CD4-positive, alpha-beta T cell (primary cell): ENCODE measurements around the gene MSX2. TPM values are rescaled to one million over a fixed set of nuclear protein-coding genes. Genes with fewer than 3 reads are reported as not detected.

Experiments
- ATAC-seq: fragments of 200-7000 bp; cut with Tn5 transposase; one replicate; pipeline ENCODE4 v1.10.0; 2022; ENCODE audit warnings: mild to moderate bottlenecking; ENCODE audit not compliant: poor library complexity
- CTCF ChIA-PET: fragments of 350-600 bp; sonication (Branson Sonifier 250); formaldehyde crosslinking; loops from one replicate; lab custom pipeline; 2021; ENCODE audit warnings: antibody characterized with exemption, inconsistent platforms; lab: Charles Lee
- POLR2A ChIA-PET: fragments of 350-600 bp; sonication (Branson Sonifier 250); formaldehyde crosslinking; loops from one replicate; lab custom pipeline; 2021; ENCODE audit warnings: antibody characterized with exemption, inconsistent platforms; lab: Charles Lee
- DNase-seq, 14 experiments: peaks; one replicate each; pipeline ENCODE4 v3.0.0-alpha.2; 2013 to 2020; ENCODE audit warnings: mixed read lengths in 2 of 14
- H3K27ac ChIP-seq, 2 donors: one replicate each; pipeline versions ENCODE4 v1.5.1 to v1.7.0; 2013; ENCODE audit warnings: low read length in 2 of 2, low read depth in 1 of 2, mild to moderate bottlenecking in 1 of 2
- H3K27me3 ChIP-seq, 2 experiments: 1 replicate in 1 of 2; 2 replicates in 1 of 2; pipeline versions ENCODE4 v1.6.1 to v1.7.0; 2013; ENCODE audit warnings: low read length in 2 of 2, control low read depth in 1 of 2, mild to moderate bottlenecking in 1 of 2, moderate library complexity in 1 of 2; ENCODE audit not compliant: insufficient read depth in 2 of 2, control insufficient read depth in 1 of 2
- H3K36me3 ChIP-seq: one replicate; pipeline ENCODE4 v1.6.1; 2013; ENCODE audit warnings: low read length, control low read depth; ENCODE audit not compliant: insufficient read depth
- H3K4me1 ChIP-seq: one replicate; pipeline ENCODE4 v1.6.1; 2013; ENCODE audit warnings: low read length, control low read depth; ENCODE audit not compliant: insufficient read depth
- H3K4me3 ChIP-seq: one replicate; pipeline ENCODE4 v1.5.1; 2013; ENCODE audit warnings: mild to moderate bottlenecking, low read length, moderate library complexity
- H3K9me3 ChIP-seq, 2 experiments: 1 replicate in 1 of 2; 2 replicates in 1 of 2; pipeline versions ENCODE4 v1.6.1 to v1.7.0; 2013; ENCODE audit warnings: low read length in 2 of 2, mild to moderate bottlenecking in 2 of 2, control low read depth in 1 of 2, moderate library complexity in 1 of 2; ENCODE audit not compliant: control insufficient read depth in 1 of 2, insufficient read depth in 1 of 2
- H3K27ac Mint-ChIP-seq: one replicate; pipeline ENCODE4 v1.8.0; 2020; ENCODE audit warnings: mixed read lengths
- H3K27me3 Mint-ChIP-seq: one replicate; pipeline ENCODE4 v1.8.0; 2021; ENCODE audit warnings: mixed read lengths
- H3K36me3 Mint-ChIP-seq: one replicate; pipeline ENCODE4 v1.8.0; 2021; ENCODE audit warnings: low read depth, mixed read lengths
- H3K4me1 Mint-ChIP-seq: one replicate; pipeline ENCODE4 v1.8.0; 2021; ENCODE audit warnings: low read depth, mixed read lengths
- H3K4me3 Mint-ChIP-seq: one replicate; pipeline ENCODE4 v1.8.0; 2020; ENCODE audit warnings: mild to moderate bottlenecking, mixed read lengths
- H3K9me3 Mint-ChIP-seq: one replicate; pipeline ENCODE4 v1.8.0; 2020; ENCODE audit warnings: mixed read lengths
- intact Hi-C, 2 experiments: fragments of 100-400 bp; cut with DNase I in 1 of 2; cut with micrococcal nuclease in 1 of 2; formaldehyde crosslinking; loops; one replicate each; pipeline versions ENCODE4 v1.15.1 to v1.9.0; 2023 to 2025; cut with DNase I, micrococcal nuclease
- total RNA-seq, 174 experiments: library from RNA in 2 of 174; stranded (reverse) in 2 of 174; gene quantifications; one replicate each; pipeline ENCODE4 v1.2.3 and lab custom pipeline; 2021 to 2026
- TF ChIP-seq, protein P1 (sequence below): fragments of 200-600 bp; IDR thresholded peaks from one replicate; pipeline ENCODE4 v1.8.0; 2022; ENCODE audit warnings: antibody characterized with exemption, mild to moderate bottlenecking

MSX2 gene
- total RNA-seq, 2 experiments from 2014 or later = 0.30 to 0.31 TPM

DNA sequence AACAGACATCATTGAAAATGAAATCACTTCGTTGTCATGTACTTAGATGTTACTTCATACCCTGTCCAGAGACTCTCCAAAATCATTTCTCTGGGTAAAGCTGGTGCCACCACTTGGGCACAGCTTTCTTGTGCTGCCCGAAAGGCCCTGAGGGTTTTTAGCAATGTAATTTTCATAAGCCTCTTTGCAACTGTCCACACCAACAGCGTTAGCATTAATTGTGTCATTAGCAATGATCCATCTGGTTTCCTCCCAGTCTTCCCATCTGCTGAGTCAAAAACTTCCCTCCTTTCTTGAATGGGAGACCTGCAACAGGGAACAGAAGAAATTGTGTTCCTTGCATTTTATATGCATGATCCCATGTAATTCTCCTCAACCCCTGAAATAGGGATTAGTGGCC lies 8.6 kb upstream of the MSX2 start:
- Mint-ChIP-seq H3K4me1 (peaks cover 4% of the 10 kb centered on the region), H3K4me3 (no peak overlapping the region), H3K27me3 (peaks cover 63% of the 10 kb centered on the region), H3K27ac (no peak overlapping the region), H3K9me3 (no peaks in the 10 kb centered on the region), H3K36me3 (no peaks in the 10 kb centered on the region)
- DNase-seq = no peak
- no peak overlapping the region for H3K4me3 ChIP-seq
- H3K36me3 ChIP-seq = no peaks in the 10 kb centered on the region
- ATAC-seq = no peak
- H3K27ac ChIP-seq = no peak overlapping the region
- no peaks in the 10 kb centered on the region for H3K4me1 ChIP-seq
- intact Hi-C loops = no loop called here
- H3K27me3 ChIP-seq = peaks cover 33 to 40% of the 10 kb centered on the region in 2 experiments
- CTCF ChIA-PET = no interaction called here
- H3K9me3 ChIP-seq = peaks cover 0 to 3% of the 10 kb centered on the region in 2 experiments
- POLR2A ChIA-PET = no interaction called here
- TF ChIP-seq, protein P1, sequence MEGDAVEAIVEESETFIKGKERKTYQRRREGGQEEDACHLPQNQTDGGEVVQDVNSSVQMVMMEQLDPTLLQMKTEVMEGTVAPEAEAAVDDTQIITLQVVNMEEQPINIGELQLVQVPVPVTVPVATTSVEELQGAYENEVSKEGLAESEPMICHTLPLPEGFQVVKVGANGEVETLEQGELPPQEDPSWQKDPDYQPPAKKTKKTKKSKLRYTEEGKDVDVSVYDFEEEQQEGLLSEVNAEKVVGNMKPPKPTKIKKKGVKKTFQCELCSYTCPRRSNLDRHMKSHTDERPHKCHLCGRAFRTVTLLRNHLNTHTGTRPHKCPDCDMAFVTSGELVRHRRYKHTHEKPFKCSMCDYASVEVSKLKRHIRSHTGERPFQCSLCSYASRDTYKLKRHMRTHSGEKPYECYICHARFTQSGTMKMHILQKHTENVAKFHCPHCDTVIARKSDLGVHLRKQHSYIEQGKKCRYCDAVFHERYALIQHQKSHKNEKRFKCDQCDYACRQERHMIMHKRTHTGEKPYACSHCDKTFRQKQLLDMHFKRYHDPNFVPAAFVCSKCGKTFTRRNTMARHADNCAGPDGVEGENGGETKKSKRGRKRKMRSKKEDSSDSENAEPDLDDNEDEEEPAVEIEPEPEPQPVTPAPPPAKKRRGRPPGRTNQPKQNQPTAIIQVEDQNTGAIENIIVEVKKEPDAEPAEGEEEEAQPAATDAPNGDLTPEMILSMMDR = no peak

DNA sequence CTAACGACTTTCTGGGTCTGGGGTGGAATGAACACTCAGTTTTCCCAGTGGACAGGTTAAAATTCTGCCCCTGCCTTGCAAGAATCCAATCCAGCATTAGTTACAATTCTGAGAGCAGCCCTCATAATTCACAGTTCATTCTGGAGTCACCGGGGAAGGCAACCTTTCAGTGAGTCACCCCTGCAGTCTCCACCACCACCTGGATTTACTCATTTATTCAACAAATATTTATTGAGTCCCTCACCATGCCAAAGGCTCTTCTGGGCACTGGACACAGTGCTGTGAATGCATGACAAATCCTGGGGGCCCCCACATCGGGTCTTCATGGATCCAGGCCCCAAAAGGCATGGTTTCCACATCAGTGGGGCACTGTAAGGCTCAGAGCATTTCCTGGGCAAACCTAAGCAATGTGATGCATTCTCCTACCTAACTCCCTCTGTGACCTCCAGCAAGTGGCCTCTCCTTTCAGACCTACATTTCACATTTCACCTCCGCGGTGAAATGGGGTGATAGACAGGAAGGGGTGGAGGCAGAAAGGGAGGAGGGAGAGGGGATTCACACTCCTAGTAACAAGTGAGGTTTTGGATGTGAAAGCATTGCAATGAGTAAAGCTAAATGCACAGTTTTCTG lies 6.4 kb upstream of the MSX2 start:
- Histone ChIP-seq H3K9me3 (peaks cover 0 to 4% of the 10 kb centered on the region in 2 experiments), H3K27ac (no peak overlapping the region), H3K36me3 (no peaks in the 10 kb centered on the region), H3K4me3 (no peak overlapping the region), H3K4me1 (no peaks in the 10 kb centered on the region), H3K27me3 (peaks cover 51 to 59% of the 10 kb centered on the region in 2 experiments)
- no peak overlapping the region for H3K27ac Mint-ChIP-seq
- intact Hi-C loops = no loop called here
- H3K4me3 Mint-ChIP-seq = no peak overlapping the region
- H3K4me1 Mint-ChIP-seq = peaks cover 17% of the 10 kb centered on the region
- no peaks in the 10 kb centered on the region for H3K9me3 Mint-ChIP-seq
- H3K27me3 Mint-ChIP-seq = peaks cover 81% of the 10 kb centered on the region
- ATAC-seq = no peak
- no peak for DNase-seq
- H3K36me3 Mint-ChIP-seq = no peaks in the 10 kb centered on the region
- TF ChIP-seq, protein P1 = no peak
- ChIA-PET POLR2A (no interaction called here), CTCF (no interaction called here)

DNA sequence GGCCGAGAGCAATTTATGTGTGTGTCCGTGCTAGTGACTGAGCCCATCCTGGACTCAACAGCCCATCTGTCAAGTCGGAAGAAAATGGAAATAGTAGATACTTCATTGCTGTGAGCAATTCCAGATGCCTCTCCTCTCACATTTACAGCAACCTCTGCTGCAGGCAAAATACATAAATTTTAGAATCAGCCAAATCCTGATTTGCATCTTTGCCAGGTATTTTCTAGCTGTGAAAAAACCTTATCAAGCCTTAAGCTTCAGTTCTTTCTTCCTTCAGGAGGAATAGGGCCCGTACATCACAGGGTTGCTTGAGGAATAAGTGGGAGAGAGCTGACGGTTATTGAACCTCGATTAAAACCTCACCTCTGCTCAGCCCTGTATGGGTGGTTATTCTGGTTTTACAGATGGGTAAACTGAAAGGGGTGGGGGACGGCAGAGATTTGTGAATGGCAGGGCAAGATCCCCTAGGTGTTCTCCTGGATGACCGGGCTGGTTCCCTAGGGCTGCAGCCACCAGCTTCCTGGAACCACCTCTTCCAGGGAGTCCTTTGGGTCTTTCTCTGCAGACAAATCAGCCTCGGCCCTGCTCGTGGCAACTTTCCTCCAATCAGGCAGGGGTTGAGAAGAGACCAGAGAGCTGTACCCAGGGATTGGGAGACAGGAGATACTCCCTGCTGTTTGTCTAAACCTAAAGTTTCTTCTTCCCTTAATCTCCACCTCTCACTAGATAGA lies 5.3 kb upstream of the MSX2 start:
- no peak overlapping the region for H3K27ac Mint-ChIP-seq
- H3K9me3 ChIP-seq = peaks cover 0 to 4% of the 10 kb centered on the region in 2 experiments
- no peak for DNase-seq
- H3K27me3 Mint-ChIP-seq = peaks cover 87% of the 10 kb centered on the region
- ATAC-seq = no peak
- peaks cover 24% of the 10 kb centered on the region for H3K4me1 Mint-ChIP-seq
- no peaks in the 10 kb centered on the region for H3K36me3 ChIP-seq
- no peak overlapping the region for H3K4me3 Mint-ChIP-seq
- ChIA-PET CTCF (no interaction called here), POLR2A (no interaction called here)
- TF ChIP-seq, protein P1 = no peak
- H3K9me3 Mint-ChIP-seq = no peaks in the 10 kb centered on the region
- no peak overlapping the region for H3K27ac ChIP-seq
- H3K4me1 ChIP-seq = peaks cover 6% of the 10 kb centered on the region
- intact Hi-C loops = no loop called here
- H3K27me3 ChIP-seq = peaks cover 62 to 70% of the 10 kb centered on the region in 2 experiments
- H3K36me3 Mint-ChIP-seq = no peaks in the 10 kb centered on the region
- no peak overlapping the region for H3K4me3 ChIP-seq
